Gastrocnemius medialis (tissue), 4 donors: ENCODE results near the gene HLA-A.

Experiments used
- CTCF ChIP-seq, 5 experiments: fragments of 450-650 bp in 3 of 5; fragments of 200-600 bp in 2 of 5; sonication (generic) in 2 of 5; IDR thresholded peaks in 4 of 5; conservative IDR thresholded peaks in 1 of 5; 1 replicate in 4 of 5; 2 replicates in 1 of 5; pipeline ENCODE4 v1.5.1; 2016 to 2019; ENCODE audit warnings: antibody characterized with exemption in 5 of 5, mild to moderate bottlenecking in 3 of 5, moderate library complexity in 3 of 5
- POLR2A ChIP-seq, 2 donors: fragments of 450-650 bp; IDR thresholded peaks; one replicate each; pipeline ENCODE4 v1.6.1; 2017; ENCODE audit warnings: antibody characterized with exemption in 2 of 2, mild to moderate bottlenecking in 2 of 2, moderate library complexity in 2 of 2

GRCh38 chr6:29927841-29928388 lies 14.4 kb upstream of the HLA-A start:
- TF ChIP-seq CTCF (IDR thresholded peaks at IDR 0.05 in 4 of 5, conservative IDR thresholded peaks at IDR 0.05 in 1 of 5) (no peak), POLR2A (IDR thresholded peaks at IDR 0.05) (no peak)
